Osteoblast (primary cell): ENCODE results near the gene FBXL2. TPM values are rescaled to one million over a fixed set of nuclear protein-coding genes. Genes with fewer than 3 reads are reported as not detected.
"Not testable (repeated sequence)": the region's sequence is repeated elsewhere in the genome, so short reads cannot be mapped to it uniquely, and the experiment has no call there.

ENCODE experiments used
- DNase-seq: peaks from one replicate; pipeline ENCODE4 v3.0.0; 2011; ENCODE audit warnings: low spot score, mixed read lengths; ENCODE audit not compliant: insufficient read length; ENCODE audit errors: missing footprints
- H2AFZ ChIP-seq: 2 replicates; pipeline ENCODE4 v1.6.0; 2011; ENCODE audit warnings: mild to moderate bottlenecking, low read length
- H3K27ac ChIP-seq: 2 replicates; pipeline ENCODE4 v1.5.1; 2011; ENCODE audit warnings: mild to moderate bottlenecking, low read depth, low read length, moderate library complexity
- H3K27me3 ChIP-seq: 2 replicates; pipeline ENCODE4 v1.6.0; 2012; ENCODE audit warnings: mild to moderate bottlenecking, control low read depth, inconsistent platforms, low read length, moderate library complexity; ENCODE audit not compliant: insufficient read depth
- H3K36me3 ChIP-seq: 2 replicates; pipeline ENCODE4 v1.5.1; 2011; ENCODE audit warnings: mild to moderate bottlenecking, low read length, control low read depth, moderate library complexity; ENCODE audit not compliant: insufficient read depth
- H3K4me1 ChIP-seq: 2 replicates; pipeline ENCODE4 v1.5.1; 2011; ENCODE audit warnings: mild to moderate bottlenecking, low read length, control low read depth, moderate library complexity; ENCODE audit not compliant: insufficient read depth
- H3K4me2 ChIP-seq: 2 replicates; pipeline ENCODE4 v1.6.0; 2011; ENCODE audit warnings: mild to moderate bottlenecking, low read length; ENCODE audit not compliant: insufficient read depth
- H3K4me3 ChIP-seq: fragments of 200-600 bp; sonication (generic); 3 replicates; pipeline ENCODE4 v1.5.1; 2012; ENCODE audit warnings: mild to moderate bottlenecking, low read length, inconsistent platforms; ENCODE audit not compliant: insufficient read depth
- H3K79me2 ChIP-seq: 2 replicates; pipeline ENCODE4 v1.6.0; 2012; ENCODE audit warnings: mild to moderate bottlenecking, low read length, control low read depth, inconsistent platforms; ENCODE audit not compliant: insufficient read depth
- H3K9me3 ChIP-seq: 2 replicates; pipeline ENCODE4 v1.5.1; 2011; ENCODE audit warnings: low read depth, low read length, control low read depth
- H4K20me1 ChIP-seq: 2 replicates; pipeline ENCODE4 v1.6.0; 2012; ENCODE audit warnings: mild to moderate bottlenecking, low read length, control low read depth; ENCODE audit not compliant: insufficient read depth
- CTCF ChIP-seq: IDR thresholded peaks from 2 replicates; pipeline ENCODE4 v1.5.1; 2011; ENCODE audit warnings: mild to moderate bottlenecking, low read depth, low read length, moderate library complexity; ENCODE audit errors: extremely low read depth
- total RNA-seq: library from RNA; depleted of rRNA; stranded (reverse); fragments of >200 nt; gene quantifications from 2 replicates; pipeline ENCODE4 v1.2.3, GENCODE V29; 2012

FBXL2 gene
- total RNA-seq, 1 donor, result 23.2 TPM

GRCh38 chr3:33318710-33319380, 41.6 kb downstream of the FBXL2 start:
- Histone ChIP-seq H2AFZ (no peak overlapping the region), H3K27ac (no peak overlapping the region), H3K36me3 (no peaks in the 10 kb centered on the region), H3K4me1 (peaks cover 20% of the 10 kb centered on the region), H3K79me2 (peaks cover 18% of the 10 kb centered on the region), H3K4me2 (no peak overlapping the region), H3K4me3 (no peak overlapping the region), H3K27me3 (no peaks in the 10 kb centered on the region), H4K20me1 (no peaks in the 10 kb centered on the region), H3K9me3 (no peaks in the 10 kb centered on the region)
- TF ChIP-seq CTCF, result peak; percentile 9
- peak; percentile 11 for DNase-seq

GRCh38 chr3:33322412-33322811, 45.2 kb downstream of the FBXL2 start:
- H3K4me2 ChIP-seq, result no peak overlapping the region
- peaks cover 7% of the 10 kb centered on the region for H3K79me2 ChIP-seq
- peaks cover 13% of the 10 kb centered on the region for H3K4me1 ChIP-seq
- no peaks in the 10 kb centered on the region for H3K36me3 ChIP-seq
- no peak overlapping the region for H3K27ac ChIP-seq
- H3K9me3 ChIP-seq, result no peaks in the 10 kb centered on the region
- no peak overlapping the region for H2AFZ ChIP-seq
- H3K27me3 ChIP-seq, result no peaks in the 10 kb centered on the region
- no peak for TF ChIP-seq CTCF
- DNase-seq, result no peak
- H3K4me3 ChIP-seq, result no peak overlapping the region
- no peaks in the 10 kb centered on the region for H4K20me1 ChIP-seq

- no peaks in the 10 kb centered on the region for H3K27me3 ChIP-seq
- H3K9me3 ChIP-seq, result no peaks in the 10 kb centered on the region
- H2AFZ ChIP-seq, result no peak overlapping the region
- H3K4me2 ChIP-seq, result peak overlapping the region; percentile 51
- no peak for TF ChIP-seq CTCF
- peak overlapping the region; percentile 27 for H3K27ac ChIP-seq
- no peaks in the 10 kb centered on the region for H3K79me2 ChIP-seq
- H4K20me1 ChIP-seq, result no peaks in the 10 kb centered on the region
- no peak overlapping the region for H3K4me3 ChIP-seq
- peak; percentile 87 for DNase-seq
- H3K4me1 ChIP-seq, result peaks cover 5% of the 10 kb centered on the region
- H3K36me3 ChIP-seq, result no peaks in the 10 kb centered on the region
Observed at GRCh38 chr3:33331414-33331813, 54.2 kb downstream of the FBXL2 start.

GRCh38 chr3:33334364-33334763, 57.1 kb downstream of the FBXL2 start:
- H4K20me1 ChIP-seq, result no peaks in the 10 kb centered on the region
- no peaks in the 10 kb centered on the region for H3K79me2 ChIP-seq
- no peaks in the 10 kb centered on the region for H3K9me3 ChIP-seq
- no peak overlapping the region for H2AFZ ChIP-seq
- TF ChIP-seq CTCF, result no peak
- H3K27me3 ChIP-seq, result no peaks in the 10 kb centered on the region
- peaks cover 5% of the 10 kb centered on the region for H3K4me1 ChIP-seq
- H3K36me3 ChIP-seq, result no peaks in the 10 kb centered on the region
- H3K4me2 ChIP-seq, result no peak overlapping the region
- DNase-seq, result no peak
- H3K4me3 ChIP-seq, result no peak overlapping the region
- no peak overlapping the region for H3K27ac ChIP-seq

GRCh38 chr3:33338936-33339465, 61.8 kb downstream of the FBXL2 start:
- H2AFZ ChIP-seq, H3K27ac ChIP-seq, H3K27me3 ChIP-seq, H3K4me3 ChIP-seq, H3K4me2 ChIP-seq, H4K20me1 ChIP-seq, H3K9me3 ChIP-seq, H3K36me3 ChIP-seq, H3K4me1 ChIP-seq, H3K79me2 ChIP-seq, DNase-seq: not testable (repeated sequence)
